Muscle layer of duodenum (tissue), 2 donors: ENCODE measurements around the gene TPD52L2.
A peak's percentile ranks its signal among the peaks of the same experiment; 100 is the strongest.

Experiments used
- H3K27ac ChIP-seq: one replicate; pipeline ENCODE4 v1.7.0; 2013; ENCODE audit warnings: mild to moderate bottlenecking, low read length
- H3K27me3 ChIP-seq: one replicate; pipeline ENCODE4 v1.7.0; 2013; ENCODE audit warnings: low read depth, mild to moderate bottlenecking, control low read depth, low read length
- H3K36me3 ChIP-seq, 2 donors: one replicate each; pipeline ENCODE4 v1.7.0; 2013; ENCODE audit warnings: low read length in 2 of 2, control low read depth in 1 of 2, mild to moderate bottlenecking in 1 of 2; ENCODE audit not compliant: insufficient read depth in 2 of 2, control insufficient read depth in 1 of 2
- H3K4me1 ChIP-seq, 2 donors: one replicate each; pipeline ENCODE4 v1.7.0; 2013; ENCODE audit warnings: low read length in 2 of 2, mild to moderate bottlenecking in 2 of 2, control low read depth in 1 of 2, moderate library complexity in 1 of 2; ENCODE audit not compliant: insufficient read depth in 2 of 2, control insufficient read depth in 1 of 2
- H3K4me3 ChIP-seq, 2 donors: one replicate each; pipeline ENCODE4 v1.7.0; 2013; ENCODE audit warnings: low read length in 2 of 2, low read depth in 1 of 2, mild to moderate bottlenecking in 1 of 2
- H3K9me3 ChIP-seq, 2 donors: one replicate each; pipeline ENCODE4 v1.7.0; 2013; ENCODE audit warnings: low read length in 2 of 2, control low read depth in 1 of 2, mild to moderate bottlenecking in 1 of 2; ENCODE audit not compliant: control insufficient read depth in 1 of 2
- donor health status: healthy.

TPD52L2 gene

GRCh38 chr20:63884506-63885263 is 19.6 kb downstream of the TPD52L2 start:
- Histone ChIP-seq H3K36me3 (peaks cover 39 to 59% of the 10 kb centered on the region in 2 donors), H3K27me3 (no peaks in the 10 kb centered on the region), H3K27ac (no peak overlapping the region), H3K4me1 (no peaks in the 10 kb centered on the region), H3K9me3 (no peaks in the 10 kb centered on the region), H3K4me3 (no peak overlapping the region)

- H3K27me3 ChIP-seq: no peaks in the 10 kb centered on the region
- no peaks in the 10 kb centered on the region for H3K4me1 ChIP-seq
- no peak overlapping the region for H3K27ac ChIP-seq
- H3K9me3 ChIP-seq: no peaks in the 10 kb centered on the region
- H3K36me3 ChIP-seq: peaks cover 47 to 66% of the 10 kb centered on the region in 2 donors
- no peak overlapping the region for H3K4me3 ChIP-seq
Measured at GRCh38 chr20:63885264-63886053, 20.4 kb downstream of the TPD52L2 start.

GRCh38 chr20:63886054-63886419 is 21.0 kb downstream of the TPD52L2 start:
- Histone ChIP-seq H3K9me3 (no peaks in the 10 kb centered on the region), H3K4me3 (no peak overlapping the region), H3K4me1 (no peaks in the 10 kb centered on the region), H3K36me3 (peaks cover 51 to 72% of the 10 kb centered on the region in 2 donors), H3K27me3 (no peaks in the 10 kb centered on the region), H3K27ac (no peak overlapping the region)

GRCh38 chr20:63886921-63887320 is 21.9 kb downstream of the TPD52L2 start:
- Histone ChIP-seq H3K9me3 (no peaks in the 10 kb centered on the region), H3K27ac (no peak overlapping the region), H3K36me3 (peaks cover 51 to 80% of the 10 kb centered on the region in 2 donors), H3K4me3 (no peak overlapping the region), H3K27me3 (no peaks in the 10 kb centered on the region), H3K4me1 (no peaks in the 10 kb centered on the region)

GRCh38 chr20:63889241-63890200 is 24.5 kb downstream of the TPD52L2 start:
- Histone ChIP-seq H3K27ac (peak overlapping the region; percentile 27), H3K36me3 (peaks cover 38 to 59% of the 10 kb centered on the region in 2 donors), H3K9me3 (no peaks in the 10 kb centered on the region), H3K4me3 (no peak overlapping the region), H3K27me3 (no peaks in the 10 kb centered on the region), H3K4me1 (peaks cover 0 to 6% of the 10 kb centered on the region in 2 donors)

- Histone ChIP-seq H3K36me3 (peaks cover 32 to 52% of the 10 kb centered on the region in 2 donors), H3K4me3 (no peak overlapping the region), H3K4me1 (peaks cover 0 to 6% of the 10 kb centered on the region in 2 donors), H3K27ac (peak overlapping the region; percentile 27), H3K9me3 (no peaks in the 10 kb centered on the region), H3K27me3 (no peaks in the 10 kb centered on the region)
Measured at GRCh38 chr20:63890201-63890576, 25.1 kb downstream of the TPD52L2 start.

- Histone ChIP-seq H3K27me3 (no peaks in the 10 kb centered on the region), H3K4me1 (peaks cover 0 to 6% of the 10 kb centered on the region in 2 donors), H3K27ac (no peak overlapping the region), H3K4me3 (no peak overlapping the region), H3K9me3 (no peaks in the 10 kb centered on the region), H3K36me3 (peaks cover 27 to 48% of the 10 kb centered on the region in 2 donors)
Measured at GRCh38 chr20:63890616-63891015, 25.5 kb downstream of the TPD52L2 start.

- Histone ChIP-seq H3K27ac (no peak overlapping the region), H3K9me3 (no peaks in the 10 kb centered on the region), H3K27me3 (no peaks in the 10 kb centered on the region), H3K36me3 (peaks cover 27 to 43% of the 10 kb centered on the region in 2 donors), H3K4me1 (peaks cover 1 to 12% of the 10 kb centered on the region in 2 donors), H3K4me3 (no peak overlapping the region)
Measured at GRCh38 chr20:63891061-63892002, 26.3 kb downstream of the TPD52L2 start.

- H3K4me1 ChIP-seq: peaks cover 8 to 22% of the 10 kb centered on the region in 2 donors
- no peaks in the 10 kb centered on the region for H3K27me3 ChIP-seq
- H3K4me3 ChIP-seq: no peak overlapping the region
- no peaks in the 10 kb centered on the region for H3K9me3 ChIP-seq
- no peak overlapping the region for H3K27ac ChIP-seq
- H3K36me3 ChIP-seq: peaks cover 25 to 37% of the 10 kb centered on the region in 2 donors
Measured at GRCh38 chr20:63892402-63892801, 27.3 kb downstream of the TPD52L2 start.

GRCh38 chr20:63893999-63894357 is 28.9 kb downstream of the TPD52L2 start:
- H3K4me1 ChIP-seq: peaks cover 16 to 29% of the 10 kb centered on the region in 2 donors
- H3K9me3 ChIP-seq: no peaks in the 10 kb centered on the region
- H3K4me3 ChIP-seq: peak overlapping the region in 1 of 2 donors; percentile 66
- H3K27me3 ChIP-seq: no peaks in the 10 kb centered on the region
- peaks cover 18 to 29% of the 10 kb centered on the region in 2 donors for H3K36me3 ChIP-seq
- H3K27ac ChIP-seq: peak overlapping the region; percentile 3
